IPS-18a (cell line): ENCODE measurements around the gene PRDM13.
"Not testable (repeated sequence)": the region's sequence is repeated elsewhere in the genome, so short reads cannot be mapped to it uniquely, and the experiment has no call there.

ENCODE experiments used
- H3K27ac ChIP-seq: one replicate; pipeline ENCODE4 v1.5.1; 2013; ENCODE audit warnings: low read length
- H3K27me3 ChIP-seq: one replicate; pipeline ENCODE4 v1.6.1; 2013; ENCODE audit warnings: mild to moderate bottlenecking, low read length; ENCODE audit not compliant: control insufficient read depth, insufficient read depth
- H3K36me3 ChIP-seq: one replicate; pipeline ENCODE4 v1.6.1; 2013; ENCODE audit warnings: low read depth, low read length; ENCODE audit not compliant: control insufficient read depth
- H3K4me1 ChIP-seq: one replicate; pipeline ENCODE4 v1.6.1; 2013; ENCODE audit warnings: low read depth, low read length; ENCODE audit not compliant: control insufficient read depth
- H3K4me3 ChIP-seq: one replicate; pipeline ENCODE4 v1.5.1; 2013; ENCODE audit warnings: low read length
- H3K9ac ChIP-seq: one replicate; pipeline ENCODE4 v1.6.1; 2013; ENCODE audit warnings: mild to moderate bottlenecking, low read length, moderate library complexity
- H3K9me3 ChIP-seq: one replicate; pipeline ENCODE4 v1.6.1; 2013; ENCODE audit warnings: low read depth, low read length; ENCODE audit not compliant: control insufficient read depth

The PRDM13 gene

GRCh38 chr6:99614430-99615186 is 8.0 kb downstream of the PRDM13 start:
- peak overlapping the region; percentile 53 for H3K4me3 ChIP-seq
- no peaks in the 10 kb centered on the region for H3K9me3 ChIP-seq
- H3K27me3 ChIP-seq: peaks cover 100% of the 10 kb centered on the region
- H3K9ac ChIP-seq: no peak overlapping the region
- peaks cover 4% of the 10 kb centered on the region for H3K4me1 ChIP-seq
- H3K36me3 ChIP-seq: no peaks in the 10 kb centered on the region
- H3K27ac ChIP-seq: no peak overlapping the region

DNA sequence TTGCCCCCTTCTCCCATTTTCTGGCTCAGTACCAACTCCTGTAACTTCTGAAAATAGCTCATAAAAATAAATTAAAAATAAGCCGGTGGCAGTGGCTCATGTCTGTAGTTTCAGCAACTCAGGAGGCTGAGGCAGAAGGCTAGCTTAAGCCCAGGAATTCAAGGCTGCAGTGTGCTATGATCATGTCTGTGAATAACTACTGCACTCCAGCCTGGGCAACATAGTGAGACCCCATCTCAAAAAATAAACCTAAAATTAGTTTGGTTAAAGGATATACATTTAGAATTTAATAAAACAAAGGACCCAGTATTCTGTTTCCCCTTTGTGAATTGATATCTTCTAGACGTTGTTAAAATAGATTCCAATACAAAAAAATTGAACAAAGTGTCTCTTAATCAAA is 10.5 kb downstream of the PRDM13 start:
- Histone ChIP-seq H3K27me3 (peaks cover 100% of the 10 kb centered on the region), H3K4me3 (no peak overlapping the region), H3K9ac (no peak overlapping the region), H3K36me3 (no peaks in the 10 kb centered on the region), H3K4me1 (peaks cover 4% of the 10 kb centered on the region), H3K9me3 (no peaks in the 10 kb centered on the region), H3K27ac (no peak overlapping the region)

- H3K4me1 ChIP-seq: no peaks in the 10 kb centered on the region
- H3K27ac ChIP-seq: no peak overlapping the region
- H3K4me3 ChIP-seq: peak overlapping the region; percentile 45
- no peak overlapping the region for H3K9ac ChIP-seq
- no peaks in the 10 kb centered on the region for H3K9me3 ChIP-seq
- H3K27me3 ChIP-seq: peaks cover 96% of the 10 kb centered on the region
- no peaks in the 10 kb centered on the region for H3K36me3 ChIP-seq
Observed at GRCh38 chr6:99618649-99619408, 12.2 kb downstream of the PRDM13 start.

DNA sequence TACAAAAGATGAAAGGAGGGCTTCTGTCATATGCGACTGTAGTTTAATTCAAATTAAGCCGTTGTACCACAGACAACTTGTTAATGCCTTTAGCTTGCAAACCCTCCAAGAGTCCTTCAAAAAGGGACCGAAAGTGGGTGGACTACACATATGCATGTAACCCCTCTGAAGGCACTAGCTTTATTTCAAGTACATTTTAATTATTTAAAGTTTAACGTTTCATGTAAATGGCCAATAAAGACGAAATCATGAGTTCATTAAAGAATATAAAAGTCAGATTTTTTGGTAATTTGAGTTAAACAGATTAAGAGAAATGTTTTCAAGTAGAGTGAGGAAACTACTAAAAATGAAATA is 12.8 kb downstream of the PRDM13 start:
- Histone ChIP-seq H3K36me3 (no peaks in the 10 kb centered on the region), H3K9ac (no peak overlapping the region), H3K4me3 (peak overlapping the region; percentile 45), H3K9me3 (no peaks in the 10 kb centered on the region), H3K27me3 (peaks cover 96% of the 10 kb centered on the region), H3K27ac (no peak overlapping the region), H3K4me1 (no peaks in the 10 kb centered on the region)

DNA sequence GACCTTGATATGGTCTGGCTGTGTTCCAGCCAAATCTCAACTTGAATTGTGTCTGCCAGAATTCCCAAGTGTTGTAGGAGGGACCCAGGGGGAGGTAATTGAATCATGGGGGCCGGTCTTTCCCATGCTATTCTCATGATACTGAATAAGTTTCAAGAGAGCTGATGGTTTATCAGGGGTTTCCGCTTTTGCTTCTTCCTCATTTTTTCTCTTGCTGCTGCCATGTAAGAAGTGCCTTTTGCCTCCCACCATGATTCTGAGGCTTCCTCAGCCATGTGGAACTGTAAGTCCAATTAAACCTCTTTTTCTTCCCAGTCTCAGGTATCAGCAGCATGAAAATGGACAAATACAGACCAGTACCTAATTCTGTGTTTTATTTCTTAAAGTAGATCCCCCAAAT is 15.4 kb downstream of the PRDM13 start:
- H3K36me3 ChIP-seq, H3K9me3 ChIP-seq, H3K4me1 ChIP-seq, H3K27ac ChIP-seq, H3K4me3 ChIP-seq, H3K9ac ChIP-seq: not testable (repeated sequence)
- peaks cover 69% of the 10 kb centered on the region for H3K27me3 ChIP-seq

DNA sequence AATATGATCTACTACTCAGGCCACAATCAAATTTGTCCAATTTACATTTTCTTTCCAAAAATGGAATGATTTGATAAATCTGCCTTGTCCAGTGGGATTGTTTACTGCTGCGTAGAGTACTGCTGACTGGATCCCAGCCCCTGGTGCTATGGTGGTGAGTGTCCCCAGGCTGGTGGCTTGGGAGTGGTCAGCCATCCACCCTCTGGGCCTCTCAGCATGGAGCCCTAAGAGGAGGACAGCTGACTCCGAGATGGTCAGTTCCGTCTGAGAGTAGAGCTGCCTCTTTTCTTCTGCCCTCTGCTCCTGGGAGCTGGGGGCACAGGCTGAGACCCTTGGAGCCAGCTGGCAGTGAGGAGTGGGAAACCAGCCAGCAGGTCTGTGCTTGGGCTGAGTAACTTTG is 22.7 kb downstream of the PRDM13 start:
- Histone ChIP-seq H3K9me3 (no peaks in the 10 kb centered on the region), H3K27ac (no peak overlapping the region), H3K4me3 (no peak overlapping the region), H3K4me1 (no peaks in the 10 kb centered on the region), H3K27me3 (peaks cover 1% of the 10 kb centered on the region), H3K9ac (no peak overlapping the region), H3K36me3 (no peaks in the 10 kb centered on the region)

- no peaks in the 10 kb centered on the region for H3K27me3 ChIP-seq
- no peaks in the 10 kb centered on the region for H3K36me3 ChIP-seq
- H3K27ac ChIP-seq: no peak overlapping the region
- H3K9me3 ChIP-seq: peaks cover 9% of the 10 kb centered on the region
- no peaks in the 10 kb centered on the region for H3K4me1 ChIP-seq
- no peak overlapping the region for H3K4me3 ChIP-seq
- no peak overlapping the region for H3K9ac ChIP-seq
Observed at GRCh38 chr6:99637629-99638028, 31.0 kb downstream of the PRDM13 start.

DNA sequence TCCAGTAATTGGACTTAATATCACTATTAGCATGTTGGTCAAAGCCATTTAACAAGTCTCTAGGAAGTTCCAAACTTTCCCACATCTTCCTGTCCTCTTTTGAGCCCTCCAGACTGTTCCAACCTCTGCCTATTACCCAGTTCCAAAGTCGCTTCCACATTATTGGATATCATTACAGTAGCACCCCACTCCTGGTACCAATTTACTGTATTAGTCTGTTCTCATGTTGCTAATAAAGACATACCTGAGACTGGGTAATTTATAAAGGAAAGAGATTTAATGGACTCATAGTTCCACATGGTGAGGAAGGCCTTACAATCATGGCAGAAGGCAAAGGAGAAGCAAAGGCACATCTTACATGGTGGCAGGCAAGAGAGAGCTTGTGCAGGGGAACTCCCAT is 31.7 kb downstream of the PRDM13 start:
- H3K4me1 ChIP-seq, H3K36me3 ChIP-seq, H3K9ac ChIP-seq, H3K9me3 ChIP-seq, H3K4me3 ChIP-seq, H3K27me3 ChIP-seq, H3K27ac ChIP-seq: not testable (repeated sequence)

GRCh38 chr6:99641270-99641669 is 34.6 kb downstream of the PRDM13 start:
- Histone ChIP-seq H3K4me1 (no peaks in the 10 kb centered on the region), H3K27ac (no peak overlapping the region), H3K27me3 (no peaks in the 10 kb centered on the region), H3K9ac (no peak overlapping the region), H3K9me3 (peaks cover 9% of the 10 kb centered on the region), H3K36me3 (no peaks in the 10 kb centered on the region), H3K4me3 (no peak overlapping the region)

GRCh38 chr6:99645986-99646385 is 39.4 kb downstream of the PRDM13 start:
- H3K27me3 ChIP-seq: no peaks in the 10 kb centered on the region
- H3K36me3 ChIP-seq: no peaks in the 10 kb centered on the region
- H3K9ac ChIP-seq: no peak overlapping the region
- H3K27ac ChIP-seq: no peak overlapping the region
- H3K4me3 ChIP-seq: no peak overlapping the region
- H3K9me3 ChIP-seq: no peaks in the 10 kb centered on the region
- H3K4me1 ChIP-seq: no peaks in the 10 kb centered on the region

GRCh38 chr6:99650091-99650571 is 43.5 kb downstream of the PRDM13 start:
- H3K27ac ChIP-seq, H3K4me3 ChIP-seq, H3K36me3 ChIP-seq, H3K4me1 ChIP-seq, H3K9ac ChIP-seq, H3K27me3 ChIP-seq, H3K9me3 ChIP-seq: not testable (repeated sequence)

- H3K4me1 ChIP-seq: peaks cover 8% of the 10 kb centered on the region
- H3K27me3 ChIP-seq: no peaks in the 10 kb centered on the region
- no peak overlapping the region for H3K9ac ChIP-seq
- H3K27ac ChIP-seq: no peak overlapping the region
- H3K36me3 ChIP-seq: no peaks in the 10 kb centered on the region
- H3K9me3 ChIP-seq: no peaks in the 10 kb centered on the region
- no peak overlapping the region for H3K4me3 ChIP-seq
Observed at GRCh38 chr6:99660206-99660605, 53.6 kb downstream of the PRDM13 start.
